Nucleus accumbens (tissue), 56 donors: ENCODE data around the gene ESYT3.

Experiments
- DNase-seq, 56 donors: peaks; one replicate each; lab custom pipeline; 2025; lab: John Stamatoyannopoulos, UW

ESYT3 gene

DNA sequence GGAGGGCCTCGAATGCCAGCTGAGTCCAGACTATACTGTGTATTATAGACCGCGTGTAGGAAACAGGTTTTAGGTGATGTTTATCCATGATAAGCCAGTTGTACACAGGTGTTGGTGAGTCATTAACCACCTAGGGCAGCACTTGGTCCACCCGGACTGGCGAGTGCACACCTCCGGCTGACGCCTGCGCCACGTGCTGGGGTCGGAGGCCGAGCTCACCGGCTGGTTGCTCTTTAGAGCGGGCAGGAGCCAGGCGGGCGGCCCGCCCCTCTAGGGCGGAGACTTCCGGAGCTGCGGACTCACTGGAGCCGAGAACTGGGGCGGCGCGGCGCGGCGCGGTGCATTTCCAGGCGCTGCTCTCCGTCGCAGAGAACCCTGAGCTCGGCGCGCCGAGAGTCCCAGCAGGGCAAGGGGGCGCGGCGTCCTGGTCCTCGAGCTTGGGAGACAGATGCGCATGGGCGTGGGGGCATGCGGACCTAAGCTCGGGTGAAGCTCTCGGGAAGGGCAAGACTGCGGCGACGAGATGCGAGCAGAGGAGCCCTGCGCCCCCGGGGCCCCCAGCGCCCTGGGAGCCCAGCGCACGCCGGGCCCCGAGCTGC is at the start of gene ESYT3:
ESYT3 (plus strand) TSS at position 341 of the 599 bp plus-strand sequence; CDS start at position 524, 183 bp downstream.
- DNase-seq: peak in 43 of 56 donors; percentile 11 to 78 (median 39)

DNA sequence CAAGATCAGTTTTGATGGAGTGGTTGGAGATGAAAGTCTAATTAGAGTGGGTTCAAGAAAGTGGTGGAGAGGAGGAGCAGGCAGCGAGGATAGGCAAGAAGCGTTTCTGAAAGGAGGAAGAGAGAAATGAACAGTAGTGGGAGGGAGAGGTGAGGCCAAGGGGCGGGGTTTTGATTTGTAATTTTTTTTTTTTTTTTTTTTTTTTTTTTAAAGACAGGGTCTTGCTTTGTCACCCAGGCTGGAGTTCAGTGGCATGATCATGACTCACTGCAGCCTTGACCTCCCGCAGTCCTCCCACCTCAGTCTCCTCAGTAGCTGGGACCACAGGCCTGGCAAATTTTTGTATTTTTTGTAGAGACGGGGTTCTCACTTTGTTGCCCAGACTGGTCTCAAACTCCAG is 49.4 kb upstream of the ESYT3 start:
- DNase-seq: no peak

DNA sequence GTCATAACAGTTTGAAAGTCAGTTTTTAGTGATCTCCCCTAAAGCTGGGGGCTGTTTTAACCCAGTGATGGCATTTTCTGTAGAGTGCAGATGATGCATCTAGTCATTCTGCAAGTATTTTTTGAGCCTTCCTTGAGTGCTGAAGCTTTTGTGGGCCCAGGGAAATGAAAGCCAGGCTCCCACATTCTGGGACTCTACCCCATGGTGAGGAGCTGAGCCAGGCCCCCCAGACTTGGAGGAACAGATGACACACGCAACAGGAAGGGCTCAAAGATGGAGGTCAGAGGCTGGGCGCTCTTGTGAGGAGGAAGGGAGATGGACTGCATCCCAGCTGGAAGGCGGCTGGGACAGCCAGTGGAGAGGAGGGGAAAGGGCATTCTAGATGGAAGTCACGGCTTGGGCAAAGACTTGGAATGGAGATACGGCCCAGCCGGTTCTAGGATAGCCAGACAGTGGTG is 45.2 kb upstream of the ESYT3 start:
- DNase-seq: peak in 5 of 56 donors; percentile 14 to 44 (median 20)

DNA sequence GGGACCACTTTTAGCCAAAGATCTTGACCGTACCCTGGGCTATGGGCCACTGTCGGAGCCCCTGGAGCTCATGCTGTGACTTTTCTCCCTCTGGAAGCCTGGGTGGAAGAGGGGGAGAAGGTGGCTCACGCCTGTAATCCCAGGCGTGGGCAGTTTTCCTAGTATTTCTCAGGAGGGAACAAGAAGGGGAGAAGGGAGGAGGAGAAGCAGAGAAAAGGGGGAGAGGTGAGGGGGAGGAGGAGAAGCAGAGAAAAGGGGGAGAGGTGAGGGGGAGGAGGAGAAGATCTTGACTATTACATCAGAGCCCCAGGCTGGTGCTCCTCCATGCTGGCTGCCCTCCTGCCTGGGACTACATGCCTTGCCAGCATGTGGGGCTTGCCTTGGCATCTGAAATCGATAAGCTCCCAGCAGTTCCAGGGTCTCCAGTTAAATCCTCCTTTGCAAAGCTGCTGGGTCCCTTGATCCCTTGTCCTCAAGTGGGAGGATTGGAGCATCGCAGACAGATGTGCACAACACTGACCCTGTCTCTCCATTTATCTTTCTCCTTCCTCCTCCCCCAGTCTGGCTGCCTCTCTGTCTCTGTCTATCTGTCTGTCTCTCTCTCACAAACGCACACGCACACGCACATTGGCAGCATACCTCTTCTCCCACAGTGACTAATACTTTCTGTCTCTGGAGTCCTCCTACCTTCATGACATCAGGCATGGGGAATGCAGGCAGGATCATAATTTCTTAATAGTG is 44.4 kb upstream of the ESYT3 start:
- DNase-seq: peak in 18 of 56 donors; percentile 13 to 65 (median 35)

DNA sequence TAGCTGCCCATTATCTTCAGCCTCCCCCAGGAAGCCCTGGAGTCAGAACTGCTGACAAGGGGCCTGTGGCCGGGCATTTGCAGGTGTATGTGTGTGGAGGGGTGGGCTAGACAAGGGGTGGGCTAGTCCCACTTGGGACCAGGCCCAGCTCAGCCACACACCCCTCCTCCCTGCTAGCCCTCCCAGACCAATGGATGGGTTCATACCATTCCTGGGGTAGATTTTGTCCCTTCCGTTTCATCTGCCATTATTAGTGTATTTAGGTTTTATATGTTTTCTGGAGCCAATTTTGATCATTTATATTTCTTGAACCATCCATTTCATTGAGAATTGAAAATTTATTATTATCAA is 43.9 kb upstream of the ESYT3 start:
- no peak for DNase-seq

GRCh38 chr3:138394156-138394555 is 40.3 kb upstream of the ESYT3 start:
- no peak for DNase-seq

GRCh38 chr3:138394686-138395085 is 39.7 kb upstream of the ESYT3 start:
- DNase-seq: no peak

- peak in 4 of 56 donors; percentile 13 to 50 (median 16) for DNase-seq
These were observed 38.3 kb upstream of the ESYT3 start for GRCh38 chr3:138395865-138396751.

DNA sequence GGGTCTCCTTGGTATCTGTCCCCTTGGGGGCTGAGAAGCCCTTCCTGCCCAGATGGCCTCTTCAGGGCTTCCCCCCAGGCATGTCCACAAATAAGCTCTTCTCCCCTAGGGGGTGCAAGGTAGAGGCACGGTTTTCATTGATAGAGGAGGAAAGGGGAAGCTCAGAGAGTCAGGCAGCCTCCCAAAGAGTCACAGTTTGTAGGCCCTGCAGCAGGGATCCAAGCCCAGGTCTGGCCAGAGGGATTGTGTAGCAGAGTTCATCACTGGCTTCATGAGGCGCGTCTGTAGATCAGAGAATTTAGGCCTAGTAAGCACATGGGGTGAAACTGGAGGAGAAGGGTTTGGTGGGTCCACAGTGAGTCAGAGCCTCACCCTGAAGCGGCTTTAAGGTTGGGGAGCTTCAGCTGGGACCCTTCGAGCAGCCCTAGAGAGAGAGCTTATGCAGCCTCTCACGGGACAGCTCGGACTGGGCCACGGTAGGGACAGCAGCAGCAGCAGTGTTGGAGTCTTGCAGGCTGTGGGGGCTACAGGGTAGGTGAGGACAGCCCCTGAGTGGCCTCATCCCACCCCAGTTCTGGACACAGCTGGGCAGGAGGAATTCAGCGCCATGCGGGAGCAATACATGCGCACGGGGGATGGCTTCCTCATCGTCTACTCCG is 37.5 kb upstream of the ESYT3 start:
- no peak for DNase-seq

DNA sequence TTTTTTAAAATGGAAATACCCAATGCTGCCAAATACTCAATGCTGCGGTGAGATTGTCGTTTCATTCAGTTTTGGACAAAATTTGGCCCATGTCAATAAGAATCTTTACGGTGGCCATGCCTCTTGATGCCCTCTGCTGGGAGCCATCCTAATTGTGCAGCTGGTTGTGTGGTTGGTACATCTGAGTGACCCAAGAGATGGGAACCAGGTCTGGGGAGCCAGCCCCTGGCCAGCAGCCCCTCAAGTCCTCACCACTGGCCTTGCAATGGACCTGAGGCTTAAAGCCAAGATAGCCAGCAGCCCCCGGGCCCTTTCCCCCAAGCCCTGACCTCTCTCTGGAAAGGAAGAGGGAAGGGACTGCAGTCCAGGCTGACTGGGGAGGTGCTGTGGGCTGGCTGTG is 36.4 kb upstream of the ESYT3 start:
- peak in 6 of 56 donors; percentile 5 to 41 (median 17) for DNase-seq

- no peak for DNase-seq
These were observed 35.4 kb upstream of the ESYT3 start for GRCh38 chr3:138398791-138399575.

DNA sequence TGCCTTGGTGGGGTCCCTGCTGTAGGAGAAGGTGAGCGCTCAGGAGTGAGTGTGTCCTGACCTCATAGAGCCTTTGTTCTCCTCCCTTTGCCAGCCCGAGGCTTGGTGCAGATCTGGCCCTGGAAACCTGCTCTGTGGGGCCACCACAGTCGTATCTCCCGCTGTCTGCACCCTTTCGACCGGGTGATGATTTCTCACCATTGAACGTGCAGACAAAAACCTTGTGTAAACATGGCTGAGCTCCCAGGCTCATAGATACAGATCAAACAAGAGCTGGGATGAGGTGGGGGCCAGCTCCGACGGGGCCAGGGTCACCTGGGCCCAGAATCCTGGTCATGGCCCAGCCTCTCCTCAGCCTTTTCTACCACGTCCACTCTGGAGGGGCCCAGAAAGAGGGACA is 34.6 kb upstream of the ESYT3 start:
- DNase-seq: no peak

GRCh38 chr3:138400651-138401070 is 33.8 kb upstream of the ESYT3 start:
- peak in 17 of 56 donors; percentile 11 to 57 (median 26) for DNase-seq

- no peak for DNase-seq
These were observed 32.6 kb upstream of the ESYT3 start for GRCh38 chr3:138401834-138402233.

GRCh38 chr3:138404121-138404520 is 30.3 kb upstream of the ESYT3 start:
- no peak for DNase-seq

GRCh38 chr3:138405001-138405400 is 29.4 kb upstream of the ESYT3 start:
- DNase-seq: no peak

DNA sequence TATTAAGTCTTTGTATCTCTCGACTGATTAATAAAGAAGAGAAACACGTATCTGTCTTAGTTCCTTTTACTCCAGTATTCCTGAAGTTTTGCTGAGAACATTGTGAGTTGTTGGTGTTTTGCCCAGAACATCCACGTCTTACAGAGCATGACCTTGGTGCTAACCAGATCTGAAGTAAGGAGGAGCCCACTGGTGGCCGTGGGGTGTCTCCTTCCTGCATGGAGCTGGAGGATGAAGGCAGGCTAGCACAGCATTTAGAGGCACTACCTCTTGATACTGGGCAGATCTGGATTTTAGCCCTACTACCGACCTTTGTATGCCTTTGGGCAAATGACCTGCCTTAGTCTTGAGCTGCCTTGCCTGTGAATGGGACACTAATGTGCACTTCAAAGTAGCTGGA is 28.9 kb upstream of the ESYT3 start:
- no peak for DNase-seq

- DNase-seq: no peak
These were observed 27.8 kb upstream of the ESYT3 start for GRCh38 chr3:138406606-138407005.

GRCh38 chr3:138407236-138407907 is 27.0 kb upstream of the ESYT3 start:
- no peak for DNase-seq
